GM12873 (cell line): Measurements from ENCODE around the gene UPK1A.

Experiments used
- TF ChIP-seq, protein P1 (sequence below): IDR thresholded peaks from 2 replicates; pipeline ENCODE4 v1.5.1; 2012; ENCODE audit warnings: low read depth, mild to moderate bottlenecking, moderate library complexity, low read length, control low read depth; ENCODE audit not compliant: insufficient read depth; ENCODE audit errors: missing control alignments

Gene UPK1A

DNA sequence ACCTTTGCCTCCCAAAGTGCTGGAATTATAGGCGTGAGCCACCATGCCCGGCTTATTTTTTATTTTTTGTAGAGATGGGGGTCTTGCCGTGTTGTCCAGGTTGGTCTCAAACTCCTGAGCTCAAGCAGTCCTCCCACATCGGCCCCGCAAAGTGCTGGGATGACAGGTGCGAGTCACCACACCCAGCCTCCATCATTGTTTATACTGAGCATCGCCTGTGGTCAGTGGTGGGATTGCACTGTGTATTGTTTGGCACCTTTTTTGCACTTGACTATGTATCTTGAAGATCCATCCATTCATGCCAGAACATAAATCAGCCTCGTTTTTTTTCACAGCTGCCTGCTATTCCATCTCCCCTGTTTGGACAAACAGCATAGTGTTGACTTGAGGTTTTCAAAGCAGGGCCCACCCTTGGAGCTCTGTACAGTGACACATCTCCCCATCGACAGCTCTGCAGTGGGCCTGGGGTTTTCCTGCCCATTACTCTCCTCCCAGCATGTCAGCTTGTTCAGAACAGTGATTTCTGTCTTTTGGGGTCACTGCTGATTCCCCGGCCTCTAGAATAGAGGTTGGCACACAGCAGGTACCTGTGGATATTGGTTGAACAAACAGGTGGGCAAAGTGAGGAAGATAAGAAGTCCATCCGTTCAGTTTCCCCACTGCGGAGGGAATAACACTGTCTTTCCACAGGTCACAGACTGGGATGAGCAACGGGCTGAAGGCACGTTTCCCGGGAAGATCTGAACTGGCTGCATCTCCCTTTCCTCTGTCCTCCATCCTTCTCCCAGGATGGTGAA is 8.2 kb upstream of the UPK1A start:
- TF ChIP-seq, protein P1, sequence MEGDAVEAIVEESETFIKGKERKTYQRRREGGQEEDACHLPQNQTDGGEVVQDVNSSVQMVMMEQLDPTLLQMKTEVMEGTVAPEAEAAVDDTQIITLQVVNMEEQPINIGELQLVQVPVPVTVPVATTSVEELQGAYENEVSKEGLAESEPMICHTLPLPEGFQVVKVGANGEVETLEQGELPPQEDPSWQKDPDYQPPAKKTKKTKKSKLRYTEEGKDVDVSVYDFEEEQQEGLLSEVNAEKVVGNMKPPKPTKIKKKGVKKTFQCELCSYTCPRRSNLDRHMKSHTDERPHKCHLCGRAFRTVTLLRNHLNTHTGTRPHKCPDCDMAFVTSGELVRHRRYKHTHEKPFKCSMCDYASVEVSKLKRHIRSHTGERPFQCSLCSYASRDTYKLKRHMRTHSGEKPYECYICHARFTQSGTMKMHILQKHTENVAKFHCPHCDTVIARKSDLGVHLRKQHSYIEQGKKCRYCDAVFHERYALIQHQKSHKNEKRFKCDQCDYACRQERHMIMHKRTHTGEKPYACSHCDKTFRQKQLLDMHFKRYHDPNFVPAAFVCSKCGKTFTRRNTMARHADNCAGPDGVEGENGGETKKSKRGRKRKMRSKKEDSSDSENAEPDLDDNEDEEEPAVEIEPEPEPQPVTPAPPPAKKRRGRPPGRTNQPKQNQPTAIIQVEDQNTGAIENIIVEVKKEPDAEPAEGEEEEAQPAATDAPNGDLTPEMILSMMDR = peak; percentile 35

DNA sequence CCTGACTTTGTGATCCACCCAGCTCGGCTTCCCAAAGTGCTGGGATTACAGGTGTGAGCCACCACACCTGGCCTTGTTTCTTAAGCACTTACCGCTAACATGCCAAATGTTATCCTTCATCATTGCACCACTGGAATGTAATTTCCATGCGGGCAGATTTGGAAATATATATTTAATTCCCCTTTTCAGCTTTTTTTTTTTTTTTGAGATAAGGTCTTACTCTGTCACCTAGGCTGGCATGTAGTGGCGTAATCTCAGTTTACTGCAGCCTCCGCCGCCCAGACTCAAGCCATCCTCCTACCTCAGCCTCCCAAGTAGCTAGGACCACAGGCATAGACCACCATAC is 4.3 kb upstream of the UPK1A start:
- TF ChIP-seq, protein P1 = no peak

DNA sequence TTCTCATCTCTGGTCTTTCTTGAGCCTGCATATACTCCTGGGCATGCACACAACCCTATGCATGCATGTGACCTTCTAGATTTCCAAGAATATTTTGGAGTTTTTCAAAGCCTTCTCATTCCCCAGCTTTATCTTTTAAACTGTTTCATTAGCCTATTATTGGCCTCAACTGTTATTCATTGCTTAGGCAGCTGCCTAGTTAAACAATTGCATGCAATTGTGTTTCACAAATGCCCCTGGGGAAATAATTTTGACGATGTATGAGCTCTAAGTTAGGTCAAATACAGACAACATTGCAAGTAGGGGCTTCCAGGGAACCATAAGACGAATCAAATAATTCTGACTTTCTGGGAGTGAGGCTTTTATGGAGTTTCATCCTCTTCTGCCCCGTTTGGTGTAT is 2.3 kb upstream of the UPK1A start:
- TF ChIP-seq, protein P1 = no peak

DNA sequence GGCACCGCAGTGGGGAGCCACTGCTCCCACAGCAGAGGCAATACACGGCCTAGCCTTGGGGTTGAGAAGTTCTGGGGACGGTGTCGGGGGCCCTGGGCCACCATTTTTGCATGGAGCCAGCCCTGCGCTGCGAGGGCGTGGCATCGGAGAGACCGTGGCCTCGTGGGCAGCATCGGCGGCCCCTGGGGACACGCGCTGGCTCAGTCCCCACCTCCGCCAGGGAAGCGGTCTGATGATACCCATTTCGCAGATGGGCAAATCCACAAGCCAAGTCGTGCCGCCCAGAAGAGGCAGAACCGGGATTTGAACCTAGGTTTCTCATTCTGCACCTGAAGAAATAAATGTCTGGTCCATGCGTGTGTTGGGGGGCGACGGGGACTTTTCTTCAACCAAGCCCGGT is 1.2 kb upstream of the UPK1A start:
- TF ChIP-seq, protein P1 = no peak

DNA sequence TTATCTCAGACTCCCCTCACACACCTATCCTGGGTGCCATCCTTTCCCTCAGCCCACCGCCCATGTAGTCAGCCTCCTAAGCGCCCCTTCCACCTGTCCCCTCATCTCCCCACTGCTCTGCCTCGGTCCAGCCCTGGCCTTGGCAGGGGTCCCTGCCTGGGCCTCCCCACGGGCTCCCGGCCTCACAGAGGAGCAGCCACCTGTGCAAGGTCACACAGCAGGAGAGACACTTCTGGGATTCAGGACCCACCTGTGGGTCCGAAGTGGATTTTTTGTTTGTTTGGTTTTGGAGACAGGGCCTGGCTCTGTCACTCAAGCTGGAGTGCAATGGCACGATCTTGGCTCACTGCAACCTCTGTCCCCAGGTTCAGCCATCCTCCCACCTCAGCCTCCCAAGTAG is 713 bp upstream of the UPK1A start:
- TF ChIP-seq, protein P1 = no peak

DNA sequence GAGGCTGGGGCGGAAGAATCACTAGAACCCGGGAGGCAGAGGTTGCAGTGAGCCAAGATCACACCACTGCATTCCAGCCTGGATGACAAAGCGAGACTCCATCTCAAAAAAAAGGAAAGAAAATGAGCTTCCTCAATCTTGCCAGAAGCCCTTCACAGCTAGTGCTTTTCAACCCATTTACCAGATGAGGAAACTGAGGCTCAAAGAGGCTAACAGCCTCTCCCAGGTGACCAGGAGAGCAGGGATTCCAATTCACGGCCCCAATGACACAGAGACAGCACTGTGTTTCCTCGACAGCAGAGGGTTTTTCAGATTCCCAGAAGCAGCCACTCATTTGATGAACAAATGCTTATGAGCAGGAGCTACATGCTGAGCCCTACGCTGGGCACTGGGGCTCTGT is 3.2 kb downstream of the UPK1A start:
- TF ChIP-seq, protein P1 = no peak

DNA sequence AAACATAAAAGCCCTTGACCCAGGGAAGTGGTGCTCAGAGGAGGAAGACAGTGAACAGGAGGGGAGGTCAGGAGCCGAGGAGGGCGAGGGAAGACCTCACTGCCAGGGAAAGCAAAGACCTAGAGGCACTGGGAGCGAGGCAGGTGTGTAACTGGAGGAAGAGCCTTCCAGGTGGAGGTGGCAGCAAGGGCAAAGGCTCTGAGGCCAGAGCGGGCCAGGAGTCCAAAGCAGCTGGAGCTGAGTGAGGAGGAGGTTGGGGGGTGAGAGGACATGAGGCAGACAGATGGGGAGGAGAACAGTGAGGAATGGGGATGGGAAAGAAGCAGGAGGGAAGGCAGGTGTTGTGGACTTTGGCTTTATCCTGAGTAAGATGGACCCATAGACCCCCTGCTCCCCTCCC is 3.7 kb downstream of the UPK1A start:
- TF ChIP-seq, protein P1 = no peak

DNA sequence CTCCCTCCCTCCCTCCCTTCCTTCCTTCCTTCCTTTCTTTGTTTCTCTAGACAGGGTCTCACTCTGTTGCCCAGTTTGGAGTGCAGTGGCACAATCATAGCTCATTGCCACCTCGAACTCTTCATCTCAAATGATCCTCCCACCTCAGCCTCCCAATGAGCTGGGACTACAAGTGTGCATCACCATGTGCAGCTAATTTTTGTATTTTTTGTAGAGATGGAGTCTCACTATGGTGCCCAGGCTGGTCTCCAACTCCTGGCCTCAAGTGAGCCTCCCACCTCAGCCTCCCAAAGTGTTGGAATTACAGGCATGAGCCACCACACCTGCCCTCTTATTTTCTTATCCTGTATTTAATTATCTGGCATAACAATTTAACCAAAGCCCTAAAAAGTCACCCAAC is 4.4 kb downstream of the UPK1A start:
- TF ChIP-seq, protein P1 = no peak
